H1 (cell line): ENCODE results near the gene GOLGA3. TPM values are rescaled to one million over a fixed set of nuclear protein-coding genes. Genes with fewer than 3 reads are reported as not detected.

Source experiments
- CTCF ChIA-PET: fragments of 300-600 bp; sonication (Branson Sonifier 250); formaldehyde crosslinking; loops from one replicate; lab custom pipeline; 2021; ENCODE audit not compliant: partially characterized antibody; lab: Charles Lee
- POLR2A ChIA-PET: fragments of 300-600 bp; sonication (Branson Sonifier 250); formaldehyde crosslinking; loops from one replicate; lab custom pipeline; 2021; ENCODE audit warnings: inconsistent platforms; ENCODE audit not compliant: partially characterized antibody; lab: Charles Lee
- DNase-seq, 2 experiments: peaks; one replicate each; pipeline versions ENCODE4 v3.0.0 to v3.0.0-alpha.2; 2010 to 2022; ENCODE audit warnings: low spot score in 2 of 2, low read depth in 1 of 2, mixed read lengths in 1 of 2
- FAIRE-seq: peaks from 2 replicates; lab custom pipeline; 2011; peaks lifted over from hg19 to GRCh38; lab: Jason Lieb, UNC
- H2AFZ ChIP-seq: 2 replicates; pipeline ENCODE4 v1.8.1; 2012; ENCODE audit warnings: low read length, inconsistent platforms
- H2AK5ac ChIP-seq: 2 replicates; pipeline ENCODE4 v1.6.1; 2013; ENCODE audit warnings: low read depth, low read length
- H2BK120ac ChIP-seq: replicated peaks from 2 replicates; pipeline ENCODE3; 2013; ENCODE audit warnings: low read depth, low read length, inconsistent platforms
- H2BK12ac ChIP-seq: 2 replicates; pipeline ENCODE4 v1.6.1; 2013; ENCODE audit warnings: low read depth, low read length
- H2BK15ac ChIP-seq: 2 replicates; pipeline ENCODE4 v1.6.1; 2013; ENCODE audit warnings: low read length
- H2BK20ac ChIP-seq: 2 replicates; pipeline ENCODE4 v1.6.1; 2013; ENCODE audit warnings: low read length
- H2BK5ac ChIP-seq: 2 replicates; pipeline ENCODE4 v1.6.1; 2013; ENCODE audit warnings: low read depth, low read length
- H3K14ac ChIP-seq: 2 replicates; pipeline ENCODE4 v1.6.1; 2013; ENCODE audit warnings: inconsistent platforms; ENCODE audit not compliant: insufficient read length
- H3K18ac ChIP-seq: 2 replicates; pipeline ENCODE4 v1.6.1; 2013; ENCODE audit warnings: low read length; ENCODE audit errors: extremely low read depth
- H3K23ac ChIP-seq: 2 replicates; pipeline ENCODE4 v1.6.1; 2013; ENCODE audit warnings: inconsistent platforms; ENCODE audit not compliant: insufficient read length
- H3K23me2 ChIP-seq: 2 replicates; pipeline ENCODE4 v1.6.1; 2013; ENCODE audit warnings: low read depth, low read length
- H3K27ac ChIP-seq: 2 replicates; pipeline ENCODE4 v1.6.1; 2011; ENCODE audit warnings: low read depth, low read length, inconsistent platforms
- H3K27me3 ChIP-seq, 4 experiments: replicated peaks in 1 of 4; 1 replicate in 1 of 4; 2 replicates in 3 of 4; pipeline versions ENCODE4 v1.6.1 to v1.8.1; 2011 to 2013; ENCODE audit warnings: low read length in 3 of 4, mild to moderate bottlenecking in 3 of 4, inconsistent platforms in 2 of 4, mixed read lengths in 2 of 4, moderate library complexity in 1 of 4; ENCODE audit not compliant: control insufficient read depth in 3 of 4, insufficient read depth in 3 of 4; ENCODE audit errors: extremely low read depth in 1 of 4
- H3K36me3 ChIP-seq, 4 experiments: 2 replicates each; pipeline versions ENCODE4 v1.6.1 to v1.8.1; 2011 to 2013; ENCODE audit warnings: mild to moderate bottlenecking in 4 of 4, low read length in 3 of 4, moderate library complexity in 2 of 4, control low read depth in 1 of 4, inconsistent platforms in 1 of 4; ENCODE audit not compliant: insufficient read depth in 4 of 4, control insufficient read depth in 2 of 4
- H3K4ac ChIP-seq: replicated peaks from 2 replicates; pipeline ENCODE3; 2013; ENCODE audit warnings: low read length, low read depth, mixed read lengths, inconsistent platforms; ENCODE audit not compliant: insufficient read length
- H3K4me1 ChIP-seq, 4 experiments: replicated peaks in 1 of 4; 1 replicate in 1 of 4; 2 replicates in 3 of 4; pipeline versions ENCODE4 v1.6.1 to v1.8.1; 2011 to 2013; ENCODE audit warnings: low read length in 3 of 4, inconsistent platforms in 2 of 4, mixed read lengths in 1 of 4; ENCODE audit not compliant: insufficient read depth in 4 of 4, control insufficient read depth in 3 of 4
- H3K4me2 ChIP-seq, 2 experiments: 2 replicates each; pipeline versions ENCODE4 v1.6.1 to v1.8.1; 2011 to 2013; ENCODE audit warnings: low read depth in 2 of 2, low read length in 2 of 2, control low read depth in 1 of 2, inconsistent platforms in 1 of 2, mild to moderate bottlenecking in 1 of 2; ENCODE audit not compliant: insufficient read depth in 1 of 2
- H3K4me3 ChIP-seq, 4 experiments: fragments of 200-600, 300-600 bp in 1 of 4; sonication (generic), shearing (Covaris generic), sonication (Bioruptor Twin) in 1 of 4; 2 replicates each; pipeline versions ENCODE4 v1.5.1 to v1.8.1; 2011 to 2016; ENCODE audit warnings: low read length in 4 of 4, low read depth in 3 of 4, control low read depth in 2 of 4, inconsistent platforms in 2 of 4, mild to moderate bottlenecking in 2 of 4, mixed read lengths in 1 of 4, moderate library complexity in 1 of 4; ENCODE audit not compliant: insufficient read depth in 2 of 4; ENCODE audit errors: extremely low read depth in 1 of 4
- H3K56ac ChIP-seq: replicated peaks from 2 replicates; pipeline ENCODE3; 2013; ENCODE audit warnings: low read depth, mild to moderate bottlenecking, mixed read lengths, low read length, inconsistent platforms; ENCODE audit not compliant: insufficient read length
- H3K79me1 ChIP-seq: 2 replicates; pipeline ENCODE4 v1.6.1; 2013; ENCODE audit warnings: low read depth, low read length, control low read depth
- H3K79me2 ChIP-seq, 2 experiments: 2 replicates each; pipeline versions ENCODE4 v1.6.1 to v1.8.1; 2012 to 2013; ENCODE audit warnings: low read length in 2 of 2, mild to moderate bottlenecking in 2 of 2, inconsistent platforms in 1 of 2; ENCODE audit not compliant: insufficient read depth in 2 of 2, control insufficient read depth in 1 of 2
- H3K9ac ChIP-seq, 4 experiments: replicated peaks in 1 of 4; 1 replicate in 1 of 4; 2 replicates in 3 of 4; pipeline versions ENCODE4 v1.6.1 to v1.8.1; 2011 to 2013; ENCODE audit warnings: low read depth in 3 of 4, low read length in 3 of 4, control low read depth in 2 of 4, mild to moderate bottlenecking in 2 of 4, moderate library complexity in 2 of 4, inconsistent platforms in 1 of 4; ENCODE audit errors: extremely low read depth in 1 of 4
- H3K9me3 ChIP-seq, 2 experiments: 2 replicates each; pipeline versions ENCODE4 v1.6.1 to v1.8.1; 2012 to 2013; ENCODE audit warnings: mild to moderate bottlenecking in 2 of 2, moderate library complexity in 2 of 2, control low read depth in 1 of 2, inconsistent platforms in 1 of 2, low read depth in 1 of 2, low read length in 1 of 2, mixed read lengths in 1 of 2; ENCODE audit not compliant: insufficient read depth in 2 of 2
- H4K20me1 ChIP-seq, 2 experiments: replicated peaks in 1 of 2; 2 replicates each; pipeline versions ENCODE3 to v1.8.1; 2011 to 2013; ENCODE audit warnings: inconsistent platforms in 2 of 2, low read length in 2 of 2, mild to moderate bottlenecking in 1 of 2; ENCODE audit not compliant: insufficient read depth in 2 of 2, control insufficient read depth in 1 of 2
- H4K5ac ChIP-seq: 2 replicates; pipeline ENCODE4 v1.6.1; 2013; ENCODE audit warnings: low read length, low read depth, mixed read lengths, inconsistent platforms; ENCODE audit not compliant: insufficient read length
- H4K8ac ChIP-seq: 2 replicates; pipeline ENCODE4 v1.8.0; 2013; ENCODE audit warnings: mild to moderate bottlenecking, moderate library complexity, low read length, inconsistent platforms; ENCODE audit not compliant: insufficient read depth; ENCODE audit errors: extremely low read depth
- H4K91ac ChIP-seq: replicated peaks from 2 replicates; pipeline ENCODE3; 2013; ENCODE audit warnings: low read length, mixed read lengths, inconsistent platforms; ENCODE audit not compliant: insufficient read length
- BRCA1 ChIP-seq: IDR thresholded peaks from 2 replicates; pipeline ENCODE4 v1.6.1; 2012; ENCODE audit warnings: low read depth, low read length, improper control_type of control experiment
- CREB1 ChIP-seq: IDR thresholded peaks from 2 replicates; pipeline ENCODE4 v1.6.1; 2012; ENCODE audit warnings: inconsistent platforms
- GABPA ChIP-seq: IDR thresholded peaks from 2 replicates; pipeline ENCODE4 v1.6.1; 2011; ENCODE audit warnings: mild to moderate bottlenecking, low read length, moderate library complexity, borderline replicate concordance; ENCODE audit not compliant: insufficient read depth
- KDM4A ChIP-seq: IDR thresholded peaks from one replicate; pipeline ENCODE4 v1.7.1; 2012; ENCODE audit warnings: low read depth, mild to moderate bottlenecking, moderate library complexity, low read length, inconsistent platforms; ENCODE audit not compliant: severe bottlenecking
- MAX ChIP-seq: IDR thresholded peaks from 2 replicates; pipeline ENCODE4 v1.6.1; 2012; ENCODE audit warnings: inconsistent platforms
- POLR2A ChIP-seq, 2 experiments: IDR thresholded peaks; 1 replicate in 1 of 2; 2 replicates in 1 of 2; pipeline ENCODE4 v1.6.1; 2011; ENCODE audit warnings: low read depth in 2 of 2, low read length in 2 of 2, mild to moderate bottlenecking in 2 of 2; ENCODE audit errors: control extremely low read depth in 1 of 2
- POU5F1 ChIP-seq: IDR thresholded peaks from 2 replicates; pipeline ENCODE4 v1.6.1; 2011; ENCODE audit warnings: low read depth, mild to moderate bottlenecking, low read length, moderate library complexity
- RXRA ChIP-seq: IDR thresholded peaks from 2 replicates; pipeline ENCODE4 v1.6.1; 2011; ENCODE audit warnings: low read depth, mild to moderate bottlenecking, low read length, moderate library complexity; ENCODE audit not compliant: insufficient read depth
- SIRT6 ChIP-seq: IDR thresholded peaks from one replicate; pipeline ENCODE4 v1.7.1; 2012; ENCODE audit warnings: low read length, inconsistent platforms
- SUZ12 ChIP-seq: fragments of 200-600 bp; sonication (generic); IDR thresholded peaks from 2 replicates; pipeline ENCODE4 v1.6.1; 2012; ENCODE audit warnings: mild to moderate bottlenecking, inconsistent platforms, low read length, moderate library complexity, mixed read lengths
- TBP ChIP-seq: IDR thresholded peaks from 2 replicates; pipeline ENCODE4 v1.6.1; 2011; ENCODE audit warnings: low read depth, low read length, improper control_type of control experiment
- USF2 ChIP-seq: IDR thresholded peaks from 2 replicates; pipeline ENCODE4 v1.6.1; 2011; ENCODE audit warnings: low read length, improper control_type of control experiment
- WGBS, 2 experiments: shearing (Covaris generic) in 1 of 2; methylation state at CpG; one replicate each; pipeline versions ENCODE4 v1.1.6 to v1.1.7; 2013 to 2015; ENCODE audit warnings: low lambda C conversion rate in 2 of 2, mixed read lengths in 2 of 2, inconsistent platforms in 1 of 2, low coverage in 1 of 2, missing lambda C conversion rate in 1 of 2; ENCODE audit not compliant: insufficient replicate concordance in 2 of 2, insufficient coverage in 1 of 2, insufficient read length in 1 of 2; ENCODE audit errors: extremely low coverage in 1 of 2, missing lambda C conversion rate in 1 of 2; 5-methylcytosine and 5-hydroxymethylcytosine counted together
- polyA plus RNA-seq, 7 experiments: library from polyadenylated mRNA; depleted of rRNA in 3 of 7; stranded (reverse) in 5 of 7; unstranded in 2 of 7; fragments of >200 nt in 5 of 7; fragments of 200-250 nt in 2 of 7; gene quantifications; 1 replicate in 5 of 7; 2 replicates in 1 of 7; 4 replicates in 1 of 7; pipeline versions ENCODE4 v1.2.1 to v1.2.3, GENCODE V29; 2011 to 2013; ENCODE audit warnings: missing spikeins in 2 of 7, mixed read lengths in 2 of 7
- total RNA-seq: library from RNA; stranded (reverse); fragmentation: NEBNext Ultra II Directional; extraction: Animal tissue kit (Norgen Biotek cat#: 25700); gene quantifications from 2 replicates; pipeline ENCODE4 v1.2.1, GENCODE V29; 2021
- TF ChIP-seq, protein P1 (sequence below): IDR thresholded peaks from 2 replicates; pipeline ENCODE4 v1.6.1; 2012; ENCODE audit warnings: inconsistent platforms

Gene GOLGA3
- total and polyA plus RNA-seq, 2 of the 8 experiments (the other 6 are each of a cell fraction or from before 2014, with no cell fraction given), result 6.4 to 33.1 TPM

DNA sequence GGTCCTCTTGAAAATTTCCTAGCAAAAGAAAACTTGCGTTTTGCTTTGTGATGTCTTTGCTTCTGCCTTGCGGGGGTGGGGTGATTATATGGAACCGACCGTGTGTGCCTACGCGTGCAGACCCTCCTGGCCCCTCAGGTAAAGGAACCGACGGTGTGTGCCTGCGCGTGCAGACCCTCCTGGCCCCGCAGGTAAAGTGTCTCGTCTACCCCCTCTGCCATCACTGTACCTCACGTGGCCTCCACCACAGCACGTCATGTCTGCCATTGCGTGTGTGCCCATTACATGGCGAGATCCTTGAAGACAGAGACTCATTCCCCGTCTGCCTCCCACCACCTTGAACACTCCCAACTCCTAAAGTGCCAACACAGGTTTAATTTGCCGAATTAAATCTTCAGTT is 3.6 kb downstream of the GOLGA3 start:
- no peak overlapping the region for H2AFZ ChIP-seq
- no peak overlapping the region for H3K23ac ChIP-seq
- H3K79me1 ChIP-seq, result peaks cover 11% of the 10 kb centered on the region
- H3K56ac ChIP-seq, result no peak overlapping the region
- peaks cover 0 to 9% (median under 1%) of the 10 kb centered on the region in 4 experiments; a peak in 1 of 7 replicates for H3K4me1 ChIP-seq
- POLR2A ChIA-PET, result interaction anchor here (1.8 to 2.4 kb wide), 2 partner anchors 11 to 26 kb away, joined by 3 to 6 read pairs; no protein-coding TSS in a partner anchor
- H4K8ac ChIP-seq, result no peak overlapping the region
- H3K9me3 ChIP-seq, result no peaks in the 10 kb centered on the region
- CTCF ChIA-PET, result interaction anchor here (1.1 kb wide), 1 partner anchor 11 kb away, joined by 5 read pairs; no protein-coding TSS in a partner anchor
- no peak overlapping the region for H3K14ac ChIP-seq
- H4K20me1 ChIP-seq, result peaks cover 0 to 16% of the 10 kb centered on the region in 2 experiments
- TF ChIP-seq TBP (no peak), SUZ12 (no peak), RXRA (no peak), MAX (no peak), USF2 (no peak), POLR2A (IDR thresholded peaks at IDR 0.05; ENCODE audit: control extremely low read depth in 1 of 2, low read depth in 2 of 2, low read length in 2 of 2) (no peak), SIRT6 (no peak), CREB1 (no peak), POU5F1 (no peak), BRCA1 (no peak), KDM4A (no peak), GABPA (no peak)
- TF ChIP-seq, protein P1, sequence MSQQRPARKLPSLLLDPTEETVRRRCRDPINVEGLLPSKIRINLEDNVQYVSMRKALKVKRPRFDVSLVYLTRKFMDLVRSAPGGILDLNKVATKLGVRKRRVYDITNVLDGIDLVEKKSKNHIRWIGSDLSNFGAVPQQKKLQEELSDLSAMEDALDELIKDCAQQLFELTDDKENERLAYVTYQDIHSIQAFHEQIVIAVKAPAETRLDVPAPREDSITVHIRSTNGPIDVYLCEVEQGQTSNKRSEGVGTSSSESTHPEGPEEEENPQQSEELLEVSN, result no peak
- H3K27me3 ChIP-seq, result no peaks in the 10 kb centered on the region
- H3K9ac ChIP-seq, result no peak overlapping the region
- no peak overlapping the region for H3K18ac ChIP-seq
- no peak overlapping the region for H4K5ac ChIP-seq
- no peak overlapping the region for H2BK20ac ChIP-seq
- DNase-seq (no peak), FAIRE-seq (no peak)
- peaks cover 5 to 21% (median 11%) of the 10 kb centered on the region in 4 experiments; a peak in 7 of 8 replicates for H3K36me3 ChIP-seq
- H2BK5ac ChIP-seq, result no peak overlapping the region
- WGBS, 2 experiments, result 91% methylated on average over 18 of the region's 18 CpGs; no CpG with 5 or more reads in 1 of the 2 experiments
- no peak overlapping the region for H2BK120ac ChIP-seq
- no peak overlapping the region for H3K4me3 ChIP-seq
- no peak overlapping the region for H2BK15ac ChIP-seq
- peaks cover 0 to 43% of the 10 kb centered on the region in 2 experiments; a peak in 3 of 4 replicates for H3K79me2 ChIP-seq
- no peak overlapping the region for H3K27ac ChIP-seq
- H3K4ac ChIP-seq, result no peak overlapping the region
- H2BK12ac ChIP-seq, result no peak overlapping the region
- H4K91ac ChIP-seq, result no peak overlapping the region
- peaks cover 7% of the 10 kb centered on the region; the same call in 1 of the 2 replicates for H3K23me2 ChIP-seq
- H2AK5ac ChIP-seq, result no peak overlapping the region
- no peak overlapping the region for H3K4me2 ChIP-seq
